Mesothelial cell of epicardium (in vitro differentiated cells): ENCODE data around the gene MRM3. TPM values are rescaled to one million over a fixed set of nuclear protein-coding genes. Genes with fewer than 3 reads are reported as not detected.

Experiments
- DNase-seq, 2 experiments: peaks; one replicate each; pipeline ENCODE4 v3.0.0; 2021; ENCODE audit warnings: low spot score in 2 of 2; ENCODE audit not compliant: unreplicated experiment in 2 of 2
- H3K27ac Mint-ChIP-seq: 2 replicates; pipeline ENCODE4 v1.8.0; 2021; ENCODE audit warnings: mixed read lengths
- H3K27me3 Mint-ChIP-seq: 2 replicates; pipeline ENCODE4 v1.8.0; 2021; ENCODE audit warnings: low read depth, mixed read lengths
- H3K36me3 Mint-ChIP-seq: 2 replicates; pipeline ENCODE4 v1.8.0; 2021; ENCODE audit warnings: mixed read lengths
- H3K4me1 Mint-ChIP-seq: 2 replicates; pipeline ENCODE4 v1.8.0; 2021; ENCODE audit warnings: mixed read lengths
- H3K4me3 Mint-ChIP-seq: 2 replicates; pipeline ENCODE4 v1.8.0; 2021; ENCODE audit warnings: mild to moderate bottlenecking, moderate library complexity, mixed read lengths
- H3K9me3 Mint-ChIP-seq: 2 replicates; pipeline ENCODE4 v1.8.0; 2021; ENCODE audit warnings: mixed read lengths
- CTCF ChIP-seq: fragments of 200-600 bp; sonication (generic); IDR thresholded peaks from one replicate; pipeline ENCODE4 v1.5.0; 2021; ENCODE audit warnings: antibody characterized with exemption; ENCODE audit not compliant: unreplicated experiment
- total RNA-seq: library from RNA; stranded (reverse); gene quantifications from 3 replicates; pipeline ENCODE4 v1.2.1, GENCODE V29; 2021

MRM3 gene
- total RNA-seq, 1 donor from 2014 or later: 13.5 TPM

DNA sequence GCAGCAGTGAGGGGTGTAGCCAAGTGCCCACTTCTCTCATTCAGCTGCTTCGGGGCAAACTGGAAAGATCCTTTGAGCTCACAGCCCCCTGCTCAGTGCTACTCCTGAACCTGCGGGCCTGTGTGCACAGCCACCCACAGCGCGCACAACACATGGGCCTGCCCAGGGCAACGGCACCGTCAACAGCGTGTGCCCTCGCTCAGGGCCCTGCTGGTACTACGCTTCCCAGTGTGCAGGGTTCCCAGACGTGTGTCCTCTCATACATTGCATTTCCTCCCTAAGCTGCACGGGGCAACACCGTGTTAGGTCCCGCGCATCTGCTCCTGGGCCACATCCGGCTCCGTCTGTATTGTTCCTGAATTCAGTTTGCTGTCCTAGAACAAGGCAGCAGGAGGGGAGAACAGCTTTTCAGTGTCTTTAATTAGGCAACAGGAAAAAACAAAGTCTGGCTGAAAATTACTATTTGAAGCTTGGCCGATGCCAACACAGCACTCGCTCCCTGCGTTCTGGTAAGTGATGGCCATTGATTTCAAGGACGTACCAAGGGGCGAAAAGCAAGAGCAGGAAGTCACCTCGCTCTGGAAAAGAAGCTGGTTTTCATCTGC, 15.2 kb downstream of the MRM3 start:
- Mint-ChIP-seq H3K27ac (no peak overlapping the region), H3K27me3 (no peaks in the 10 kb centered on the region), H3K4me3 (no peak overlapping the region), H3K36me3 (peaks cover 12% of the 10 kb centered on the region), H3K9me3 (no peaks in the 10 kb centered on the region), H3K4me1 (peaks cover 7% of the 10 kb centered on the region)
- DNase-seq: no peak
- no peak for TF ChIP-seq CTCF

DNA sequence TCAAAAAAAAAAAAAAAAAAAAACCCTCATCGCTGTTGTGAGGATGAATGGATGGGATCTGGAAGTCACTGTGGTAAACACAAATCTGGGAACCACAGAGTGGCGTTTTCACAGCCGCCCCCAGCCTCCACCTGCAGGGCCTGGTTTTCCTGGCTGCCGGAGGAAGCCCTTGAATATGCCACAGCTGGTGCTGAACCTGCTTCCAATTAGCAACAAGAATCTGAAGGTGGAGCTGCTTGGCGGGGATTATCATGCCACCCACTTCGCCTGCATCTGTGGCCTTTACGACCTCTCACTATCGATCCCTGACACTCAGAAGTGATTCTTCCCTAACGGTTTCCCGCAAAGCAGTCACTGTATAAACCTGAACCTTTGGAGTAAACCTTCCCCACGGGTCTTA, 16.1 kb downstream of the MRM3 start:
- DNase-seq: no peak
- TF ChIP-seq CTCF: no peak
- H3K36me3 Mint-ChIP-seq: peaks cover 12% of the 10 kb centered on the region
- H3K27me3 Mint-ChIP-seq: no peaks in the 10 kb centered on the region
- peaks cover 7% of the 10 kb centered on the region for H3K4me1 Mint-ChIP-seq
- no peak overlapping the region for H3K27ac Mint-ChIP-seq
- H3K9me3 Mint-ChIP-seq: no peaks in the 10 kb centered on the region
- H3K4me3 Mint-ChIP-seq: no peak overlapping the region

DNA sequence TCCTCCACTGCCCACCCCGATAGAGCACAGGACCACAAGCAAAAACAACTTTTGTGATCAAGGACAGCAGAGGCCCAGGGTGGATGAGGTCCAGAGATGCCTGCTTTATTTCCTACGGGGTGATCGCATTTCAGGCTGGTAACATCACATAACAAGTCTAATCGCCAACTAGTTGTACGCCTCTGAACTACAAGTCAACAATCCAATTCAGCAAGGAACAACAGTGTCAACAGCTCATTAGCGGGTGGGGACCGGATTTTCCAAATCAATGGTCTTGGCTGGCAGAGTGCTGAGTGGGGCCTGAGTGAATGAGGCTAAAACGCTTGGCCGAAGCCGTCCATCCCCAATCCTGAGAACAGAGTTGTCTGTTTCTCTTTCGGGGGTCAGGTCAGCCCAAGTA, 17.1 kb downstream of the MRM3 start:
- H3K9me3 Mint-ChIP-seq: no peaks in the 10 kb centered on the region
- no peak overlapping the region for H3K27ac Mint-ChIP-seq
- TF ChIP-seq CTCF: no peak
- no peaks in the 10 kb centered on the region for H3K27me3 Mint-ChIP-seq
- no peak overlapping the region for H3K4me3 Mint-ChIP-seq
- peaks cover 7% of the 10 kb centered on the region for H3K4me1 Mint-ChIP-seq
- H3K36me3 Mint-ChIP-seq: peaks cover 12% of the 10 kb centered on the region
- DNase-seq: no peak

DNA sequence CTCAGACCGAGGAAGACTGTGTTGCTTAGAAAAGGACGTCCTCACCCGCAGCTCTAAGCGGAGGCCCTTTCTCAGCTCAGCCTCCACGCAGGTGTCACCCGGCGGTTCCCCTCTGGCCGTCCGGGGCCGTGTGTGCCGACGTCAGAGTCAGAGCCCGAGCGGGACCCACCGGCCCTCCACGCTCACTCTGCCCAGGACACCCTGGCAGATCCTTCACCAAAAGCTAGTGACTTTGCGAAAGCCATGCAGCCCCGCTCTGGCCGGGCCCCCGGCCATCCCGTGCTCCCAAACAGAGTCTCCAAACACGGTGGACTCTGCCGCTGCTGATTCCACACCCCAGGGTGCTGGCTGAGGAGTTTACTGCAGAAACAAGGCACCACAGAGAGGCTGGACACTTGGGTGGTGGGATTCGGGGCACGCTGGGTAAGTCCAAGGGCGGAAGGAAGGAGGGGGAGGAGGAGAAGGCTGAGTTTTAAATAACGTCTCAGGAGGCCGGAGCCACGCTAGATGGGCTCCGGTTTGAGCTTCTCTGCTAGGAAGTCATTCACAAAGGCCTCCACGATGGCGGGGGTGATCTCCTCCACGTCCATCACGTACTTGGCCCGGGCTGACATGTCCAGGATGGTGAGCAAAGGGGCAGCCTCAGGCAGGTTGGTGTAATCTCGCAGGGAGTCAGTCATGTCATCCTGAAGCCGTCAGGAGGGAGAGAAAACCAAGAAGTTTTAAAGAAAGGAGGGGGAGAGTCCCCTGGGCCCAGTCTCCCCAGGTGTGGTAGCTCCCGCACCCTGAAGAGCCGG, 18.5 kb downstream of the MRM3 start:
- no peaks in the 10 kb centered on the region for H3K9me3 Mint-ChIP-seq
- H3K4me1 Mint-ChIP-seq: peaks cover 2% of the 10 kb centered on the region
- no peak overlapping the region for H3K4me3 Mint-ChIP-seq
- peaks cover 12% of the 10 kb centered on the region for H3K36me3 Mint-ChIP-seq
- DNase-seq: no peak
- no peaks in the 10 kb centered on the region for H3K27me3 Mint-ChIP-seq
- no peak overlapping the region for H3K27ac Mint-ChIP-seq
- TF ChIP-seq CTCF: no peak

- TF ChIP-seq CTCF: no peak
- Mint-ChIP-seq H3K9me3 (no peaks in the 10 kb centered on the region), H3K27ac (no peak overlapping the region), H3K27me3 (no peaks in the 10 kb centered on the region), H3K4me1 (peaks cover 2% of the 10 kb centered on the region), H3K4me3 (no peak overlapping the region), H3K36me3 (peaks cover 11% of the 10 kb centered on the region)
- no peak for DNase-seq
Observed at GRCh38 chr17:801660-802059, 19.5 kb downstream of the MRM3 start.
